ENCODE data around the gene PIN4.

DNA sequence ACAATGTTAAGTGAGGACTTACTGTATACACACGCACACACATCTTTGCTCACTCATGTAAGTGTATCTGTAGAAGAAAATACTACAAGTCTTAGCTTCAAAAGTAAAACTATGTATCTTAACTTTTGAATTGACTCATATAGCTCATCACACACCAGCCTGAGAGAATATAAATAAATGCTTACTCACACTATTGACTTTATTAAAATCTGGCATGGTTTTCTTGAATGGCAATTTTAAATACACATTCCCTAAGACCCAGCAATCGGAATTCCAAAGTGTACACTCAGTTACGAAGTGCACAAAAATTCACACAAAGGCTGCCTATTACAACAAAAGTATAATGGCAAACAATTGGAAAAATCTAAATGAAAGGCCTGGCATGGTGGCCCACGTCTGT, 55.3 kb downstream of the PIN4 start:
- no peak for TF ChIP-seq EZH2phosphoT487 (IDR thresholded peaks at IDR 0.05; ENCODE audit: low read depth)
- TF ChIP-seq, protein P1, sequence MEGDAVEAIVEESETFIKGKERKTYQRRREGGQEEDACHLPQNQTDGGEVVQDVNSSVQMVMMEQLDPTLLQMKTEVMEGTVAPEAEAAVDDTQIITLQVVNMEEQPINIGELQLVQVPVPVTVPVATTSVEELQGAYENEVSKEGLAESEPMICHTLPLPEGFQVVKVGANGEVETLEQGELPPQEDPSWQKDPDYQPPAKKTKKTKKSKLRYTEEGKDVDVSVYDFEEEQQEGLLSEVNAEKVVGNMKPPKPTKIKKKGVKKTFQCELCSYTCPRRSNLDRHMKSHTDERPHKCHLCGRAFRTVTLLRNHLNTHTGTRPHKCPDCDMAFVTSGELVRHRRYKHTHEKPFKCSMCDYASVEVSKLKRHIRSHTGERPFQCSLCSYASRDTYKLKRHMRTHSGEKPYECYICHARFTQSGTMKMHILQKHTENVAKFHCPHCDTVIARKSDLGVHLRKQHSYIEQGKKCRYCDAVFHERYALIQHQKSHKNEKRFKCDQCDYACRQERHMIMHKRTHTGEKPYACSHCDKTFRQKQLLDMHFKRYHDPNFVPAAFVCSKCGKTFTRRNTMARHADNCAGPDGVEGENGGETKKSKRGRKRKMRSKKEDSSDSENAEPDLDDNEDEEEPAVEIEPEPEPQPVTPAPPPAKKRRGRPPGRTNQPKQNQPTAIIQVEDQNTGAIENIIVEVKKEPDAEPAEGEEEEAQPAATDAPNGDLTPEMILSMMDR (IDR thresholded peaks at IDR 0.05; ENCODE audit: low read depth, low read length): no peak
